ENCODE measurements around the gene TBC1D1. TPM values are rescaled to one million over a fixed set of nuclear protein-coding genes. Genes with fewer than 3 reads are reported as not detected.

TBC1D1 gene
- total RNA-seq, 4 donors from 2014 or later = 206 to 258 (median 221) TPM

GRCh38 chr4:37976507-37976906 lies 85.6 kb downstream of the TBC1D1 start:
- TF ChIP-seq POLR2A (IDR thresholded peaks at IDR 0.05; ENCODE audit: low read depth) (no peak), EP300 (IDR thresholded peaks at IDR 0.05) (no peak), CTCF (IDR thresholded peaks at IDR 0.05) (no peak), POLR2AphosphoS5 (IDR thresholded peaks at IDR 0.05) (no peak)

GRCh38 chr4:37976991-37977470 lies 86.1 kb downstream of the TBC1D1 start:
- peak overlapping the region; percentile 77 to 97 (median 96) for H3K4me3 ChIP-seq
- intact Hi-C loops (cut with DNase I) = loop anchor here (5.0 to 10.0 kb wide), 5 partner anchors 55 to 292 kb away; partner anchors contain the start of genes PGM2, RELL1 and TBC1D1
- H3K27ac ChIP-seq (replicated peaks in 1 of 4) = peak overlapping the region; percentile 97 to 99 (median 98)
- no peaks in the 10 kb centered on the region for H3K36me3 ChIP-seq
- H3K4me1 ChIP-seq = peaks cover 39 to 53% (median 49%) of the 10 kb centered on the region in 4 donors
- DNase-seq (ENCODE audit: extremely low spot score) = peak; percentile 93
- no peak for TF ChIP-seq POLR2A (IDR thresholded peaks at IDR 0.05; ENCODE audit: low read depth)
- peak; percentile 28 to 39 for TF ChIP-seq POLR2AphosphoS5 (IDR thresholded peaks at IDR 0.05)
- no peak for TF ChIP-seq CTCF (IDR thresholded peaks at IDR 0.05)
- WGBS = 11% methylated on average over 6 of the region's 50 CpGs
- H3K27me3 ChIP-seq = no peaks in the 10 kb centered on the region
- no peaks in the 10 kb centered on the region for H3K9me3 ChIP-seq

More at GRCh38 chr4:37976507-37976906, 85.6 kb downstream of the TBC1D1 start:
- Histone ChIP-seq H3K36me3 (no peaks in the 10 kb centered on the region), H3K27me3 (no peaks in the 10 kb centered on the region), H3K4me3 (peak overlapping the region; percentile 77 to 97 (median 96)), H3K27ac (replicated peaks in 1 of 4) (peak overlapping the region; percentile 97 to 99 (median 98)), H3K4me1 (peaks cover 34 to 47% (median 44%) of the 10 kb centered on the region in 4 donors), H3K9me3 (no peaks in the 10 kb centered on the region)
- intact Hi-C loops (cut with DNase I) = loop anchor here (5.0 to 10.0 kb wide), 5 partner anchors 56 to 292 kb away; partner anchors contain the start of genes PGM2, RELL1 and TBC1D1
- DNase-seq (ENCODE audit: extremely low spot score) = no peak
- 46% methylated on average over 3 of the region's 3 CpGs for WGBS

- Histone ChIP-seq H3K36me3 (no peaks in the 10 kb centered on the region), H3K4me1 (peaks cover 44 to 59% (median 55%) of the 10 kb centered on the region in 4 donors), H3K27me3 (no peaks in the 10 kb centered on the region), H3K27ac (replicated peaks in 1 of 4) (peak overlapping the region; percentile 97 to 99 (median 98)), H3K4me3 (peak overlapping the region; percentile 77 to 97 (median 96)), H3K9me3 (no peaks in the 10 kb centered on the region)
- WGBS = 0% methylated on average over 19 of the region's 74 CpGs
- intact Hi-C loops (cut with DNase I) = loop anchor here (5.0 to 10.0 kb wide), 5 partner anchors 55 to 293 kb away; partner anchors contain the start of genes PGM2, RELL1 and TBC1D1
- TF ChIP-seq POLR2A (IDR thresholded peaks at IDR 0.05; ENCODE audit: low read depth) (no peak), EP300 (IDR thresholded peaks at IDR 0.05) (no peak), POLR2AphosphoS5 (IDR thresholded peaks at IDR 0.05) (peak; percentile 55 to 66), CTCF (IDR thresholded peaks at IDR 0.05) (peak; percentile 65 to 81 (median 77))
- no peak for DNase-seq (ENCODE audit: extremely low spot score)
These were observed 86.8 kb downstream of the TBC1D1 start for GRCh38 chr4:37977471-37978247.

- no peaks in the 10 kb centered on the region for H3K27me3 ChIP-seq
- intact Hi-C loops (cut with DNase I) = loop anchor here (5.0 to 10.0 kb wide), 5 partner anchors 54 to 294 kb away; partner anchors contain the start of genes PGM2, RELL1 and TBC1D1
- peak overlapping the region; percentile 97 to 99 (median 98) for H3K27ac ChIP-seq (replicated peaks in 1 of 4)
- no peaks in the 10 kb centered on the region for H3K9me3 ChIP-seq
- no peaks in the 10 kb centered on the region for H3K36me3 ChIP-seq
- WGBS = 36% methylated on average over 11 of the region's 11 CpGs
- peaks cover 51 to 66% (median 62%) of the 10 kb centered on the region in 4 donors for H3K4me1 ChIP-seq
- DNase-seq (ENCODE audit: extremely low spot score) = no peak
- peak overlapping the region; percentile 77 to 97 (median 96) for H3K4me3 ChIP-seq
- TF ChIP-seq POLR2AphosphoS5 (IDR thresholded peaks at IDR 0.05) (no peak), POLR2A (IDR thresholded peaks at IDR 0.05; ENCODE audit: low read depth) (no peak), CTCF (IDR thresholded peaks at IDR 0.05) (no peak), EP300 (IDR thresholded peaks at IDR 0.05) (no peak)
These were observed 87.5 kb downstream of the TBC1D1 start for GRCh38 chr4:37978248-37978924.

All from esophagus muscularis mucosa (tissue), 4 donors.